GM10847 (cell line): Measurements from ENCODE around the gene BLTP1.
A peak's percentile ranks its signal among the peaks of the same experiment; 100 is the strongest.

Experiments
- POLR2A ChIP-seq: IDR thresholded peaks from 2 replicates; pipeline ENCODE4 v1.6.1; 2011; ENCODE audit not compliant: insufficient read length; ENCODE audit errors: extremely low read depth

Gene BLTP1

DNA sequence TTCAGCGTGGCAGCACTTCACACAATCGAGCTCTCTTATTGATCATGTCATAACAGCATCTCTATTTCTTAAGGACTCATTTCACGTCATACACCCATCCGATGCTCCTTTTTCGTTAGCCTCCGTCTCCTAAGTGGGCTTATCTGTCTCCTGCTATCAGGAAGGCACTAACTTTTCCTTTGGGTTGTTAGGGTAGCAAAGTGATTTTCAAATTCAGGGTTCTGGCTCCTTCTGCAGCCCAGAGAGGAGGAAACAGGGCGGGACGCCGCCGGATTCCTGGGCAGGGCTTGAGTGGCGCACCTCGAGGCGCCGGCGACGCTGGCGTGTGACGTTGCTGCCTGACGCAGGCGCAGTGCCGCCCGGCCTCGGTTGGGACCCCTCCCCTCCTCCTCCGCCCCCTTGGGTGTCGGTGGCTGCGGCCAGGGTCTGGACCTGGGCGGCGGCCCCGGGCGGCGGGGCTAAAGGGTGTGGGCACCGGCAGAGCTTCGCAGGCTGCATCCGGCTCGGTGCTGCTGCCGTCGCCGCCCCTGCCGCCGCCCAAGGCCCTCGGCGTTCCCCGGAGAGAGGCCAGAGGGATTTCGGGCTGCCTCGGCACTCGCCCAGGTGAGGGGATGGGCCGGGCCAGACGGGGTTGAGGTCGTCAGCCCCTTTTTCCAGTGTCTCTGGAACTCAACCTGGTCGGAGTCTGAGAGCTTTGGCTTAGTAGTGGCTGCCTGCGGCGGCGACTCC is at the start of gene BLTP1:
Gene BLTP1 (plus strand): TSS at position 350 of the 729 bp plus-strand sequence. CDS start 18,317 bp downstream, outside the sequence.
- TF ChIP-seq POLR2A, result peak; percentile 53

- no peak for TF ChIP-seq POLR2A
These were observed 47.9 kb upstream of the BLTP1 start for GRCh38 chr4:122104184-122104583.

DNA sequence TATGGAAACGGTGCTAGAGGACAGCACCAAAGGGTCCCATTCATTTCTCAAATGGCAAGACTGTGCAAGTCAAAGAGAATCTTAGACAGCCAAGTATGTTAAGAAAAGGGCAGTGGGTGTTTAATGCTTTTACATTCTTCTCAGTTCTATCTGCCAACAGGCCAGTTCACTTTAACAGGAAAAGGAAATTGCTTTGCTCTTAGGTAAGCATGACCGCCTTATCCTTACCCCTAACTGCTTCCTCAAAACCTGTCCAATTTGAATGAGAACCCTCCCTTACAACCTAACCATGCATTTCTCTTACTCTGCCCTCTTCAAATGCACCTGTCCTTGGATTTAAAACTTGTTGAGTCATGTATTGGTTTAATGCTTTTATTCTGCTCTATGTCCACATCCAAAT is 44.5 kb upstream of the BLTP1 start:
- no peak for TF ChIP-seq POLR2A

- no peak for TF ChIP-seq POLR2A
These were observed 34.4 kb upstream of the BLTP1 start for GRCh38 chr4:122117743-122118142.

- TF ChIP-seq POLR2A, result no peak
These were observed 33.9 kb upstream of the BLTP1 start for GRCh38 chr4:122118243-122118642.

GRCh38 chr4:122119739-122120138 is 32.4 kb upstream of the BLTP1 start:
- TF ChIP-seq POLR2A, result no peak

- no peak for TF ChIP-seq POLR2A
These were observed 30.5 kb upstream of the BLTP1 start for GRCh38 chr4:122121593-122121992.

DNA sequence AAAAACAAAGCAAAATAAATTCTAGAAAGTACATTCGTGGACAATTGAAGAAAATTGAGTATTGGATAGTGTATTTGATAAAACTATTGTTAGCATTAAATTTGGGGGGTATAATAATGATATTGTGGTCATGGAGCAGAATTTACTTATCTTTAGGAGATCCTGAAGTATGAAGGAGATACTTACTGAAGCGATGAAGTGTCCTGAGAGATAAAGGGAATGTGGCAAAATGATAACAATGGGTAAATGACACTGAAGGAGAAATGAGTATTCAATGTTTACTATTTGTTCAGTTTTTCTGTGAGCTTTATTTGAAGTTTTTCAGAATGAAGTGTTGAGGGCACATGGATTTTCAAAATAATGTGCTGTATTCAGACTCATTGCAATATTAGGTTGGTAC is 30.0 kb upstream of the BLTP1 start:
- no peak for TF ChIP-seq POLR2A

- no peak for TF ChIP-seq POLR2A
These were observed 23.1 kb upstream of the BLTP1 start for GRCh38 chr4:122129061-122129460.

DNA sequence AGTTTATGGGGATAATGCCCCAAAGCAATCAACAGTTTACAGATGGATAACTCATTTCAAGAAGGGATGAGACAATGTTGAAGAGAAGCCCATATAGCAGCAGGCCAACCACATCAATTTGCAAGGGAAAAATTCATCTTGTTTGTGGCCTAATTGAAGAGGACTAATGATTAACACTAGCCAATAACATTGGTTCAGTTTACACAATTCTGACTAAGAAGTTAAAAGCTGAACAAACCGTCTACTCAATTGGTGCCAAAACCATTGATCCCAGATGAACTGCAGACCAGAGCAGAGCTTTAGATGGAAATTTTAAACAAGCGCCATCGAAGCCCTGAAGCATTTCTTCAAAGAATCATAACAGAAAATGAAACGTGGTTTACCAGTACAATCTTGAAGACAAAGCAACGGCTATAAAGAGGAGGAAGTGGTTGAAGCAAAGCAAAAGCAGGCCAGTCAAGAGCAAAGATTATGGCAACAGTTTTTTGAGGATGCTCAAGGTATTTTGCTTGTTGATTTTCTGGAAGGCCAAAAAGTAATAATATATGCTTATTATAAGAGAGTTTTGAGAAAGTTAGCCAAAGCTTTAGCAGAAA is 20.5 kb upstream of the BLTP1 start:
- no peak for TF ChIP-seq POLR2A

DNA sequence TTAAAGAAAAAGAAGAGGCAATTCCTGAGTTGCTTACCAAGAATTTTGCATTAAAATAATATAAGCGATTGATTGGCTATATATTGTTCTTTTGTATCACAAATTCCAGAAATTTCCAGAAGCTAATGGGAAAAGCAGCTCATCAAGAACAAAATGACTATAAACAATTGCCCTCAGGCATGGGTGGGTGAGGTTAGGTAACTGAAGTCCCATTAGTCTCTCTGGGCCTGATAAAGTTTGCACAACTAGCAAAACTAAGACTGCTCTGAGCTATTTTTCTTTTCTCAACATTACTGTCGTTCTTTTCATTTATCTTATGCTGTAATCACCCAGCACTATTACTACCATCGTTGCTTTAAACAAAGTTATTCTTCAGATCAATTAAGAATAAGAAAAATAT is 19.2 kb upstream of the BLTP1 start:
- no peak for TF ChIP-seq POLR2A

- TF ChIP-seq POLR2A, result no peak
These were observed 13.0 kb upstream of the BLTP1 start for GRCh38 chr4:122139139-122139538.

- no peak for TF ChIP-seq POLR2A
These were observed 11.3 kb upstream of the BLTP1 start for GRCh38 chr4:122140834-122141233.

- TF ChIP-seq POLR2A, result no peak
These were observed 9.4 kb upstream of the BLTP1 start for GRCh38 chr4:122142687-122143086.

- TF ChIP-seq POLR2A, result no peak
These were observed 5.5 kb upstream of the BLTP1 start for GRCh38 chr4:122146652-122147051.

GRCh38 chr4:122150931-122151330 is 1.2 kb upstream of the BLTP1 start:
- TF ChIP-seq POLR2A, result no peak

GRCh38 chr4:122152711-122153226 is 638 bp downstream of the BLTP1 start:
- no peak for TF ChIP-seq POLR2A

- no peak for TF ChIP-seq POLR2A
These were observed 4.7 kb downstream of the BLTP1 start for GRCh38 chr4:122156819-122157218.
